Coronary artery (tissue), 2 donors: ENCODE results near the gene MAGI2.

Source experiments
- DNase-seq: peaks from one replicate; pipeline ENCODE4 v3.0.0-alpha.2; 2017; ENCODE audit warnings: low spot score
- H3K27ac ChIP-seq, 2 donors: fragments of 200-600 bp; sonication (generic); one replicate each; pipeline ENCODE4 v1.5.1; 2016 to 2019
- H3K4me3 ChIP-seq: fragments of 200-600 bp; sonication (generic); 2 replicates; pipeline ENCODE4 v1.5.1; 2016; ENCODE audit warnings: mild to moderate bottlenecking, moderate library complexity
- TF ChIP-seq, protein P1 (sequence below): fragments of 200-600 bp; sonication (generic); IDR thresholded peaks from one replicate; pipeline ENCODE4 v1.5.1; 2019; ENCODE audit warnings: antibody characterized with exemption

The MAGI2 gene

GRCh38 chr7:78212476-78213060 lies 1240.9 kb downstream of the MAGI2 start:
- TF ChIP-seq, protein P1, sequence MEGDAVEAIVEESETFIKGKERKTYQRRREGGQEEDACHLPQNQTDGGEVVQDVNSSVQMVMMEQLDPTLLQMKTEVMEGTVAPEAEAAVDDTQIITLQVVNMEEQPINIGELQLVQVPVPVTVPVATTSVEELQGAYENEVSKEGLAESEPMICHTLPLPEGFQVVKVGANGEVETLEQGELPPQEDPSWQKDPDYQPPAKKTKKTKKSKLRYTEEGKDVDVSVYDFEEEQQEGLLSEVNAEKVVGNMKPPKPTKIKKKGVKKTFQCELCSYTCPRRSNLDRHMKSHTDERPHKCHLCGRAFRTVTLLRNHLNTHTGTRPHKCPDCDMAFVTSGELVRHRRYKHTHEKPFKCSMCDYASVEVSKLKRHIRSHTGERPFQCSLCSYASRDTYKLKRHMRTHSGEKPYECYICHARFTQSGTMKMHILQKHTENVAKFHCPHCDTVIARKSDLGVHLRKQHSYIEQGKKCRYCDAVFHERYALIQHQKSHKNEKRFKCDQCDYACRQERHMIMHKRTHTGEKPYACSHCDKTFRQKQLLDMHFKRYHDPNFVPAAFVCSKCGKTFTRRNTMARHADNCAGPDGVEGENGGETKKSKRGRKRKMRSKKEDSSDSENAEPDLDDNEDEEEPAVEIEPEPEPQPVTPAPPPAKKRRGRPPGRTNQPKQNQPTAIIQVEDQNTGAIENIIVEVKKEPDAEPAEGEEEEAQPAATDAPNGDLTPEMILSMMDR, result no peak
- Histone ChIP-seq H3K4me3 (no peak overlapping the region), H3K27ac (no peak overlapping the region)

DNA sequence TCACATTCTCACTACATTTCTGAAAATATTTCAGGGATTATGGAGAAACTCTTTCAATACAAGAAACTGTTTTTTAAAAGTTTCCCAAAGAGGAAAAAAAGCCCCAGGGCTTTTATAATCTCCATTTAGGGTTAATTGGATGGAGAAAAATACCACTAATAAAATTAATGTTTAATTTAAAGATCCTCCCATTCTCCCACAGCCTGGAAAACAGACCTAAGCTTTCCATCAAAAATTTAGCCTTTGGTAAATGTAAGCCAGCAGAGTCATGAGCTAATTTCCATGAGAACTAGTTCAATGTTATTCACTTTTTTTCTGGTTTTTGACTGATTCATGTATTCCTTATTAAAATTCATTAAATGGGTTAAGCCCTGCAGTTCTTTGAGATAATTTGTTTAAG lies 1246.2 kb downstream of the MAGI2 start:
- Histone ChIP-seq H3K27ac (no peak overlapping the region), H3K4me3 (no peak overlapping the region)
- TF ChIP-seq, protein P1, result no peak
- DNase-seq, result no peak

More at GRCh38 chr7:78212476-78213060, 1240.9 kb downstream of the MAGI2 start:
- no peak for DNase-seq

- H3K4me3 ChIP-seq, result no peak overlapping the region
- TF ChIP-seq, protein P1, result no peak
- no peak for DNase-seq
- H3K27ac ChIP-seq, result no peak overlapping the region
Measured at GRCh38 chr7:78206769-78207168, 1246.7 kb downstream of the MAGI2 start.

DNA sequence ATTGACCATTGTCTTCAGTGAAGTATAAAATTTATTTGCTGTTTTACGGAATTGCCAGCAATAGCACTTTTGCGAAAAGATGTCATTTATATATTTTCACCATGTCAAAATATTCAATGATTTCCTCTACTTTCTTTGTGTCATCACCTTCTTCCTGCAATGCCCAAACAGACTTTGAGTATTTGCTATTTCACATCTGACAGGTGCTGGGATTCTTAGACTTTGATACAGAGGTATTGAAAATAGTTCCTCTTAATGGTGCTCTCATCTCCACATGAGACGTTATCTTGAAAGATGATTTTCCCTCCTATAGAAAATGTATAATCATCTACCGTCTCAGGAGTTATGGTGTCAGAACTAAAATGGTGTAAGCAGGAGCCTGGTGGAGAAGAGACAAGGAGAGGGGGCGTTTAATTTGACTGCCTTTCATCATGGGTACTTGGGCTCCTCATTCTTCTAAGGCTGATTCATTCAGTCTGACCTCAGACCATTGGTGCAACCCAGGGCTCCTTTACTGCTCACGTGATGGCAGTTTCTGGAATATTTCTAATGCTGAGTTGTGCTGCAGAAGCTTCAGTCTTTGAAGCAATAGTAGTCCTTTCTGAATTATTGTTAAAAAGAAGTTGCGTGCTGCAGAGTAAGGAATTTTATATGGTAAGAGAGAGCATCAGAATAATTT lies 1250.3 kb downstream of the MAGI2 start:
- DNase-seq, result no peak
- H3K4me3 ChIP-seq, result no peak overlapping the region
- no peak overlapping the region for H3K27ac ChIP-seq
- TF ChIP-seq, protein P1, result no peak

DNA sequence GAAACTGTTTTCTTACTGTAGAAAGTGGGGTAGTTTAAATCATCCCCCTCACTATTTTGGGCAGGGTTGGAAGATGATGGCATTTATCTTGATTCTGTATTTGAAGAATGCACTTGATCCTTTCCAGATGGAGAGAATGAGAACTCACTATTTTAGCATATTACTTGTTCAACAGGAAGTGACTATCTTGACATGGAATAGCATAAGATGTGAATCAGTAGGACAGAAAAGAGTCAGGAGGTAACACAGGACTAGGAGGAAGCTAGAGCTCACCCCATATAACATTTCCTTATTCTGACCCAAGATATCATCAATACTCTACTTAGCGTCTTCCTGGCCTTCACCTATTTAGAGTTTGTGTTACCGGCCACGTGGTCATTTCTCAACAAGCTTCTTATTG lies 1254.7 kb downstream of the MAGI2 start:
- TF ChIP-seq, protein P1, result no peak
- H3K27ac ChIP-seq, result no peak overlapping the region
- DNase-seq, result no peak
- H3K4me3 ChIP-seq, result no peak overlapping the region

- TF ChIP-seq, protein P1, result no peak
- no peak for DNase-seq
- no peak overlapping the region for H3K4me3 ChIP-seq
Measured at GRCh38 chr7:78197447-78197846, 1256.0 kb downstream of the MAGI2 start.

DNA sequence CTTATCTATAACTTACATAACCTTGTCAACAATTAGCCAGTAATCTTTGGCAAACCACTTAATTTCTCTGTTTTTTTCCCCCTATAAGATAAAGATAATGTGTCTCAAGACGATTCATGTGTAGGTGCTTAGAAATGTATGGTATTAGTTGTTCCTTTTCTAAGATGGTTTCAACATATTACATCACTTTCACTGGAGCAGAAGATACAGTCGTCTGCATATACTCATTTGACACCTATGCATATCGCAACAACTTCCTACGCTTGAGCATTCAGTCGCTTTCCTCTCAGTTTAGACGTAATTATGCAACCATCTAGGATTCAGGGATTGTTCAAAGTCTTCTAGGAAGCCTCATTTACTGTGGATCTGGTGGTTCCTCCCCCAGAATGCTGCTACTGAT lies 1258.2 kb downstream of the MAGI2 start:
- DNase-seq, result no peak
- no peak overlapping the region for H3K27ac ChIP-seq
- no peak overlapping the region for H3K4me3 ChIP-seq
- TF ChIP-seq, protein P1, result no peak

More at GRCh38 chr7:78197447-78197846, 1256.0 kb downstream of the MAGI2 start:
- no peak overlapping the region for H3K27ac ChIP-seq
